ENCODE results near the gene ANO2. TPM values are rescaled to one million over a fixed set of nuclear protein-coding genes. Genes with fewer than 3 reads are reported as not detected.

The ANO2 gene
- total RNA-seq, 1 donor from 2014 or later: 82.9 TPM

Other genes with a start within 250 kb of the ANO2 start
- 3,052 and 3,683 TPM in 2 replicates for gene VWF, start 179.4 kb upstream of the ANO2 start, total RNA-seq

All from dermis blood vessel endothelial cell (primary cell).